ENCODE results near the gene HSPA1B. TPM values are rescaled to one million over a fixed set of nuclear protein-coding genes. Genes with fewer than 3 reads are reported as not detected.
A peak's percentile ranks its signal among the peaks of the same experiment; 100 is the strongest.
"Not testable (repeated sequence)": the region's sequence is repeated elsewhere in the genome, so short reads cannot be mapped to it uniquely, and the experiment has no call there.

The HSPA1B gene
- total RNA-seq, 4 donors from 2014 or later: 85.7 to 199 (median 146) TPM

GRCh38 chr6:31822036-31822821 is 5.3 kb upstream of the HSPA1B start:
- H3K27ac ChIP-seq: peak overlapping the region; percentile 89 to 96 (median 94)
- no peaks in the 10 kb centered on the region for H3K36me3 ChIP-seq
- peak; percentile 68 to 89 (median 88) for DNase-seq
- no peaks in the 10 kb centered on the region for H3K9me3 ChIP-seq
- peak; percentile 39 to 73 for TF ChIP-seq POLR2A (IDR thresholded peaks at IDR 0.05)
- TF ChIP-seq CTCF (IDR thresholded peaks at IDR 0.05): no peak
- H3K27me3 ChIP-seq: no peaks in the 10 kb centered on the region
- H3K4me1 ChIP-seq: peaks cover 0 to 67% (median 9%) of the 10 kb centered on the region in 4 donors
- peak overlapping the region; percentile 49 to 59 (median 54) for H3K4me3 ChIP-seq

DNA sequence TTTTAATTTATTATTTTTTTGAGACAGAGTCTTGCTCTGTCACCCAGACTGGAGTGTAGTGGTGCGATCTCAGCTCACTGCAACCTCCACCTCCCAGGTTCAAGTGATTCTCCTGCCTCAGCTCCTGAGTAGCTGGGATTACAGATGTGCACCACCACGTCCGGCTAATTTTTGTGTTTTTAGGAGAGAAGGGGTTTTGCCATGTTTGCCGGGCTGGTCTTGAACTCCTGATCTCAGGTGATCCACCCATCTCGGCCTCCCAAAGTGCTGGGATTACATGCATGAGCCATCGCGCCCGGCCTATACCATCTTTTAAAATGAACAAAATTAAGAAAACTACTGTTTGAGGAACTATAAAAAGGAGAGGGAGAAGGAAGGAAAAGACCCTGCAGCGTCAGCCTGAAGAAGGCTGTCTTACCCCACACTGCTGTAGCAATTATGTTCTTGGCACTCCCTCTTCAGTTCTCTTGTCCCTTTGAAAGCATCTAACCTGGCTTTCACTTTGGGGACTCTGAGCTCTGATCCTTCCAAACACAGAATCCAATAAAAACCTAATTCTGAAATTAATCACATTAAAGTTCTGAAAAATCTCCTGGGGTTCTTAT is 3.8 kb upstream of the HSPA1B start:
- peaks cover 0 to 60% (median 7%) of the 10 kb centered on the region in 4 donors for H3K4me1 ChIP-seq
- not testable (repeated sequence) for H3K27me3 ChIP-seq, H3K9me3 ChIP-seq, DNase-seq, H3K4me3 ChIP-seq, H3K36me3 ChIP-seq
- H3K27ac ChIP-seq: peak overlapping the region; percentile 2 to 96 (median 66)

DNA sequence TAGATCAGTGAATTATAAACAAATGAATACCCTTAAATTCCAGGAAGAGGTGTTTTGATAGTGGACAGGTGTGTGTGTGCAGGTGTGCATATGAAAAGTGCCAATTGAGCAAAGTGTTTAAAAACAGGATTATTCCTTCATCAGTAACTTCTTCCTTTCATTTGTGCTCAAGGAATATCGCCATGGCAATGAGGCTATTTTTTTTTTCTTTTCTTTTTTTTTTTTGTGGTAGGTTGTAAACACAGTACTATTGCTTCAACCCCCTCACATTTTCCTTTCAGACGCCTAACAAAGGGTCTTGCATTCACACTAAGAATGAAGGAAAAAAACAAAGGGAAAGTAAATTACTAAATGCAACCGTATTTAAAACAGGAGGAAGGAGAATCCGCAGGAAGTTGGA is 2.0 kb upstream of the HSPA1B start:
- no peak overlapping the region for H3K4me3 ChIP-seq
- no peak for TF ChIP-seq CTCF (IDR thresholded peaks at IDR 0.05)
- TF ChIP-seq POLR2A (IDR thresholded peaks at IDR 0.05): no peak
- H3K27me3 ChIP-seq: no peaks in the 10 kb centered on the region
- H3K27ac ChIP-seq: peak overlapping the region; percentile 88 to 93 (median 92)
- H3K4me1 ChIP-seq: peaks cover 0 to 44% (median 5%) of the 10 kb centered on the region in 4 donors
- H3K9me3 ChIP-seq: no peaks in the 10 kb centered on the region
- DNase-seq: no peak
- H3K36me3 ChIP-seq: no peaks in the 10 kb centered on the region

DNA sequence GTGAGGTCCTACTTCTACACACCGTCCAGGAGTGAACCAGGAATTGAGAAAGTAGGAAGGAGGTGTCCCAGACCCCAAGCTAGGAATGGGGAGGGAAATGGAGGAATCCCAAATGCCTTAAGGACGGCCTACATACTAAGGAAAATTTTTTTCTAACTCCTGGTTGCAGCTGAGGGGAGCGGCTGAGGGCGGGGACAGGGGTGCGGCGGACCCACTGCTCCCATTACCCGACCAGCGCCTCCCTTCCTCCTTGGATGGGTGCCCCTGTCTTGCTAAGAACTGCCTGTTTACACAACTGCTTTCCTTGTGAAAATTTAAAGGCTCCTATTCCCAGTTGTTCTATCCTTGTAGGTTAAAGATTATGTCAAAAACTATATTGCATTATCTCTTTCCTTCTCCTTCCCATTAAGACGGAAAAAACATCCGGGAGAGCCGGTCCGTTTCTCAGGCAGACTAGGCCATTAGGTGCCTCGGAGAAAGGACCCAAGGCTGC is 699 bp upstream of the HSPA1B start:
- peak; percentile 30 to 65 for TF ChIP-seq POLR2A (IDR thresholded peaks at IDR 0.05)
- TF ChIP-seq CTCF (IDR thresholded peaks at IDR 0.05): no peak
- peaks cover 0 to 48% (median 5%) of the 10 kb centered on the region in 4 donors for H3K4me1 ChIP-seq
- H3K27me3 ChIP-seq: no peaks in the 10 kb centered on the region
- H3K36me3 ChIP-seq: no peaks in the 10 kb centered on the region
- peak; percentile 69 to 92 (median 87) for DNase-seq
- H3K9me3 ChIP-seq: no peaks in the 10 kb centered on the region
- H3K27ac ChIP-seq: peak overlapping the region; percentile 88 to 93 (median 92)
- H3K4me3 ChIP-seq: peak overlapping the region; percentile 51 to 80 (median 68)

GRCh38 chr6:31829633-31830283 is 2.2 kb downstream of the HSPA1B start:
- peak overlapping the region; percentile 44 to 67 (median 54) for H3K4me3 ChIP-seq
- DNase-seq: no peak
- peak; percentile 15 to 65 (median 46) for TF ChIP-seq CTCF (IDR thresholded peaks at IDR 0.05)
- TF ChIP-seq POLR2A (IDR thresholded peaks at IDR 0.05): no peak
- H3K27me3 ChIP-seq: no peaks in the 10 kb centered on the region
- peak overlapping the region; percentile 78 to 86 (median 79) for H3K27ac ChIP-seq
- peaks cover 0 to 34% (median 9%) of the 10 kb centered on the region in 4 donors for H3K4me1 ChIP-seq
- no peaks in the 10 kb centered on the region for H3K36me3 ChIP-seq
- H3K9me3 ChIP-seq: no peaks in the 10 kb centered on the region

All from Peyer's patch (tissue), 4 donors.